DOHH2 (cell line): ENCODE results near the gene KAZALD1.

Experiments used
- EZH2phosphoT487 ChIP-seq: fragments of 200-600 bp; sonication (generic); IDR thresholded peaks from 2 replicates; pipeline ENCODE4 v1.6.1; 2017; ENCODE audit warnings: borderline replicate concordance, mild to moderate bottlenecking, antibody characterized with exemption, low read length, moderate library complexity, mixed read lengths
- TF ChIP-seq, protein P1 (sequence below): fragments of 200-600 bp; sonication (generic); IDR thresholded peaks from one replicate; pipeline ENCODE4 v1.5.1; 2014; ENCODE audit warnings: antibody characterized with exemption, mild to moderate bottlenecking, low read depth, low read length; ENCODE audit not compliant: poor library complexity, severe bottlenecking

DNA sequence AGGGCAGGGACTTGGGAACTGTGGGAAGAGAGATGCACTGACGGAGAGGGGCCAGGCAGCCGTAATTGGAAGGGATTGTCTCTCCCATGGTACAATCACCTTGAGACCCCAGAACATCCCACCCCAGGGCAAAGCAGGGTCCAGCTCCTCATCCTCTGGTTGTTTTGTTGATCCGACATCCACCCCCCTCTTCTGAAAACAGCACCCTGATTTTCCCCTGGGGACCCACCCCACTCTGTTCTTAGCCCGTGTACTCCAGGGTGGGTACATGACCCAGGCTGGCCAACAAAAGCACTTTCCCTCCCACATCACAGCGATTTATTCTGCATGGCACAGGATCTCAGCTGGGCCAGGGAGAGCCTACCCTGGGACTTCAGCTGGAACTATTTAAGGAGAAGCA, 45.0 kb upstream of the KAZALD1 start:
- TF ChIP-seq, protein P1, sequence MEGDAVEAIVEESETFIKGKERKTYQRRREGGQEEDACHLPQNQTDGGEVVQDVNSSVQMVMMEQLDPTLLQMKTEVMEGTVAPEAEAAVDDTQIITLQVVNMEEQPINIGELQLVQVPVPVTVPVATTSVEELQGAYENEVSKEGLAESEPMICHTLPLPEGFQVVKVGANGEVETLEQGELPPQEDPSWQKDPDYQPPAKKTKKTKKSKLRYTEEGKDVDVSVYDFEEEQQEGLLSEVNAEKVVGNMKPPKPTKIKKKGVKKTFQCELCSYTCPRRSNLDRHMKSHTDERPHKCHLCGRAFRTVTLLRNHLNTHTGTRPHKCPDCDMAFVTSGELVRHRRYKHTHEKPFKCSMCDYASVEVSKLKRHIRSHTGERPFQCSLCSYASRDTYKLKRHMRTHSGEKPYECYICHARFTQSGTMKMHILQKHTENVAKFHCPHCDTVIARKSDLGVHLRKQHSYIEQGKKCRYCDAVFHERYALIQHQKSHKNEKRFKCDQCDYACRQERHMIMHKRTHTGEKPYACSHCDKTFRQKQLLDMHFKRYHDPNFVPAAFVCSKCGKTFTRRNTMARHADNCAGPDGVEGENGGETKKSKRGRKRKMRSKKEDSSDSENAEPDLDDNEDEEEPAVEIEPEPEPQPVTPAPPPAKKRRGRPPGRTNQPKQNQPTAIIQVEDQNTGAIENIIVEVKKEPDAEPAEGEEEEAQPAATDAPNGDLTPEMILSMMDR, result no peak
- no peak for TF ChIP-seq EZH2phosphoT487
